Kidney epithelial cell (primary cell): Measurements from ENCODE around the gene MACROD2. TPM values are rescaled to one million over a fixed set of nuclear protein-coding genes. Genes with fewer than 3 reads are reported as not detected.

ENCODE experiments used
- DNase-seq: peaks from one replicate; pipeline ENCODE4 v3.0.0-alpha.2; 2010; ENCODE audit warnings: low read depth
- H3K27me3 ChIP-seq: 2 replicates; pipeline ENCODE4 v1.6.0; 2011; ENCODE audit warnings: low read length; ENCODE audit not compliant: control insufficient read depth, insufficient read depth
- H3K36me3 ChIP-seq: 2 replicates; pipeline ENCODE4 v1.5.1; 2011; ENCODE audit warnings: low read length; ENCODE audit not compliant: control insufficient read depth, insufficient read depth
- H3K4me3 ChIP-seq: 2 replicates; pipeline ENCODE4 v1.5.1; 2011; ENCODE audit warnings: low read depth, mild to moderate bottlenecking, control low read depth, low read length
- CTCF ChIP-seq: IDR thresholded peaks from 2 replicates; pipeline ENCODE4 v1.5.1; 2011; ENCODE audit warnings: mild to moderate bottlenecking, moderate library complexity, low read length, control low read depth, inconsistent platforms; ENCODE audit not compliant: insufficient read depth, poor library complexity, severe bottlenecking
- total RNA-seq: library from RNA; depleted of rRNA; stranded (reverse); fragments of >200 nt; gene quantifications from 2 replicates; pipeline ENCODE4 v1.2.3, GENCODE V29; 2015

MACROD2 gene
- total RNA-seq, 1 donor from 2014 or later, result 0.79 TPM

GRCh38 chr20:14881518-14881917, 886.2 kb downstream of the MACROD2 start:
- H3K36me3 ChIP-seq, result no peaks in the 10 kb centered on the region
- H3K4me3 ChIP-seq, result no peak overlapping the region
- DNase-seq, result no peak
- H3K27me3 ChIP-seq, result no peaks in the 10 kb centered on the region
- TF ChIP-seq CTCF, result no peak

- H3K27me3 ChIP-seq, result no peaks in the 10 kb centered on the region
- TF ChIP-seq CTCF, result no peak
- H3K4me3 ChIP-seq, result no peak overlapping the region
- H3K36me3 ChIP-seq, result no peaks in the 10 kb centered on the region
- no peak for DNase-seq
Observed at GRCh38 chr20:14882157-14882556, 886.8 kb downstream of the MACROD2 start.

GRCh38 chr20:14882846-14883245, 887.5 kb downstream of the MACROD2 start:
- no peaks in the 10 kb centered on the region for H3K36me3 ChIP-seq
- no peak for TF ChIP-seq CTCF
- no peaks in the 10 kb centered on the region for H3K27me3 ChIP-seq
- no peak overlapping the region for H3K4me3 ChIP-seq
- no peak for DNase-seq

- Histone ChIP-seq H3K36me3 (no peaks in the 10 kb centered on the region), H3K4me3 (no peak overlapping the region), H3K27me3 (no peaks in the 10 kb centered on the region)
- TF ChIP-seq CTCF, result no peak
- DNase-seq, result no peak
Observed at GRCh38 chr20:14883324-14883723, 888.0 kb downstream of the MACROD2 start.

- no peaks in the 10 kb centered on the region for H3K27me3 ChIP-seq
- DNase-seq, result no peak
Observed at GRCh38 chr20:14885661-14886060, 890.3 kb downstream of the MACROD2 start.

More at GRCh38 chr20:14885661-14886060, 890.3 kb downstream of the MACROD2 start:
- TF ChIP-seq CTCF, result no peak
- Histone ChIP-seq H3K36me3 (no peaks in the 10 kb centered on the region), H3K4me3 (no peak overlapping the region)
